CD4-positive, alpha-beta T cell (primary cell): ENCODE measurements around the gene ERICH2. TPM values are rescaled to one million over a fixed set of nuclear protein-coding genes. Genes with fewer than 3 reads are reported as not detected.

ENCODE experiments used
- ATAC-seq: fragments of 200-7000 bp; cut with Tn5 transposase; one replicate; pipeline ENCODE4 v1.10.0; 2022; ENCODE audit warnings: mild to moderate bottlenecking; ENCODE audit not compliant: poor library complexity
- CTCF ChIA-PET: fragments of 350-600 bp; sonication (Branson Sonifier 250); formaldehyde crosslinking; loops from one replicate; lab custom pipeline; 2021; ENCODE audit warnings: antibody characterized with exemption, inconsistent platforms; lab: Charles Lee
- POLR2A ChIA-PET: fragments of 350-600 bp; sonication (Branson Sonifier 250); formaldehyde crosslinking; loops from one replicate; lab custom pipeline; 2021; ENCODE audit warnings: antibody characterized with exemption, inconsistent platforms; lab: Charles Lee
- DNase-seq, 14 experiments: peaks; one replicate each; pipeline ENCODE4 v3.0.0-alpha.2; 2013 to 2020; ENCODE audit warnings: mixed read lengths in 2 of 14
- H3K27ac ChIP-seq, 2 donors: one replicate each; pipeline versions ENCODE4 v1.5.1 to v1.7.0; 2013; ENCODE audit warnings: low read length in 2 of 2, low read depth in 1 of 2, mild to moderate bottlenecking in 1 of 2
- H3K27me3 ChIP-seq, 2 experiments: 1 replicate in 1 of 2; 2 replicates in 1 of 2; pipeline versions ENCODE4 v1.6.1 to v1.7.0; 2013; ENCODE audit warnings: low read length in 2 of 2, control low read depth in 1 of 2, mild to moderate bottlenecking in 1 of 2, moderate library complexity in 1 of 2; ENCODE audit not compliant: insufficient read depth in 2 of 2, control insufficient read depth in 1 of 2
- H3K36me3 ChIP-seq: one replicate; pipeline ENCODE4 v1.6.1; 2013; ENCODE audit warnings: low read length, control low read depth; ENCODE audit not compliant: insufficient read depth
- H3K4me1 ChIP-seq: one replicate; pipeline ENCODE4 v1.6.1; 2013; ENCODE audit warnings: low read length, control low read depth; ENCODE audit not compliant: insufficient read depth
- H3K4me3 ChIP-seq: one replicate; pipeline ENCODE4 v1.5.1; 2013; ENCODE audit warnings: mild to moderate bottlenecking, low read length, moderate library complexity
- H3K9me3 ChIP-seq, 2 experiments: 1 replicate in 1 of 2; 2 replicates in 1 of 2; pipeline versions ENCODE4 v1.6.1 to v1.7.0; 2013; ENCODE audit warnings: low read length in 2 of 2, mild to moderate bottlenecking in 2 of 2, control low read depth in 1 of 2, moderate library complexity in 1 of 2; ENCODE audit not compliant: control insufficient read depth in 1 of 2, insufficient read depth in 1 of 2
- H3K27ac Mint-ChIP-seq: one replicate; pipeline ENCODE4 v1.8.0; 2020; ENCODE audit warnings: mixed read lengths
- H3K27me3 Mint-ChIP-seq: one replicate; pipeline ENCODE4 v1.8.0; 2021; ENCODE audit warnings: mixed read lengths
- H3K36me3 Mint-ChIP-seq: one replicate; pipeline ENCODE4 v1.8.0; 2021; ENCODE audit warnings: low read depth, mixed read lengths
- H3K4me1 Mint-ChIP-seq: one replicate; pipeline ENCODE4 v1.8.0; 2021; ENCODE audit warnings: low read depth, mixed read lengths
- H3K4me3 Mint-ChIP-seq: one replicate; pipeline ENCODE4 v1.8.0; 2020; ENCODE audit warnings: mild to moderate bottlenecking, mixed read lengths
- H3K9me3 Mint-ChIP-seq: one replicate; pipeline ENCODE4 v1.8.0; 2020; ENCODE audit warnings: mixed read lengths
- intact Hi-C, 2 experiments: fragments of 100-400 bp; cut with DNase I in 1 of 2; cut with micrococcal nuclease in 1 of 2; formaldehyde crosslinking; loops; one replicate each; pipeline versions ENCODE4 v1.15.1 to v1.9.0; 2023 to 2025; cut with DNase I, micrococcal nuclease
- total RNA-seq, 174 experiments: library from RNA in 2 of 174; stranded (reverse) in 2 of 174; gene quantifications; one replicate each; pipeline ENCODE4 v1.2.3 and lab custom pipeline; 2021 to 2026
- TF ChIP-seq, protein P1 (sequence below): fragments of 200-600 bp; IDR thresholded peaks from one replicate; pipeline ENCODE4 v1.8.0; 2022; ENCODE audit warnings: antibody characterized with exemption, mild to moderate bottlenecking

Gene ERICH2
- total RNA-seq, 2 experiments from 2014 or later = not detected

DNA sequence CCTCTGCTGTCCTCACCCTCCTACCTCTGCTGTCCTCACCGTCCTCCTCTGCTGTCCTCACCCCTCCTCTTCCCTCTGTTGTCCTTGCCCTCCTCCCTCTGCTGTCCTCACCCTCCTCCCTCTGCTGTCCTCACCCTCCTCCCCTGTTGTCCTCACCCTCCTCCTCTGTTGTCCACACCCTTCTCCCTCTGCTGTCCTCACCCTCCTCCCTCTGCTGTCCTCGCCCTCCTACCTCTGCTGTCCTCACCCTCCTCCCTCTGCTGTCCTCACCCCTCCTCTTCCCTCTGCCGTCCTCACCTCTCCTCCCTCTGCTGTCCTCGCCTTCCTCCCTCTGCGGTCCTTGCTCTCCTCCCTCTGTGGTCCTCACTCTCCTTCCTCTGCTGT lies 58.3 kb downstream of the ERICH2 start:
- Mint-ChIP-seq H3K4me1 (no peaks in the 10 kb centered on the region), H3K9me3 (no peaks in the 10 kb centered on the region), H3K27me3 (peaks cover 81% of the 10 kb centered on the region), H3K27ac (no peak overlapping the region), H3K4me3 (no peak overlapping the region), H3K36me3 (no peaks in the 10 kb centered on the region)
- intact Hi-C loops = no loop called here
- no peak for DNase-seq
- TF ChIP-seq, protein P1, sequence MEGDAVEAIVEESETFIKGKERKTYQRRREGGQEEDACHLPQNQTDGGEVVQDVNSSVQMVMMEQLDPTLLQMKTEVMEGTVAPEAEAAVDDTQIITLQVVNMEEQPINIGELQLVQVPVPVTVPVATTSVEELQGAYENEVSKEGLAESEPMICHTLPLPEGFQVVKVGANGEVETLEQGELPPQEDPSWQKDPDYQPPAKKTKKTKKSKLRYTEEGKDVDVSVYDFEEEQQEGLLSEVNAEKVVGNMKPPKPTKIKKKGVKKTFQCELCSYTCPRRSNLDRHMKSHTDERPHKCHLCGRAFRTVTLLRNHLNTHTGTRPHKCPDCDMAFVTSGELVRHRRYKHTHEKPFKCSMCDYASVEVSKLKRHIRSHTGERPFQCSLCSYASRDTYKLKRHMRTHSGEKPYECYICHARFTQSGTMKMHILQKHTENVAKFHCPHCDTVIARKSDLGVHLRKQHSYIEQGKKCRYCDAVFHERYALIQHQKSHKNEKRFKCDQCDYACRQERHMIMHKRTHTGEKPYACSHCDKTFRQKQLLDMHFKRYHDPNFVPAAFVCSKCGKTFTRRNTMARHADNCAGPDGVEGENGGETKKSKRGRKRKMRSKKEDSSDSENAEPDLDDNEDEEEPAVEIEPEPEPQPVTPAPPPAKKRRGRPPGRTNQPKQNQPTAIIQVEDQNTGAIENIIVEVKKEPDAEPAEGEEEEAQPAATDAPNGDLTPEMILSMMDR = no peak
- Histone ChIP-seq H3K9me3 (peaks cover 0 to 5% of the 10 kb centered on the region in 2 experiments), H3K4me3 (no peak overlapping the region), H3K36me3 (no peaks in the 10 kb centered on the region), H3K4me1 (peaks cover 5% of the 10 kb centered on the region), H3K27ac (no peak overlapping the region), H3K27me3 (peaks cover 43 to 44% of the 10 kb centered on the region in 2 experiments)
- ChIA-PET POLR2A (no interaction called here), CTCF (no interaction called here)
- no peak for ATAC-seq

DNA sequence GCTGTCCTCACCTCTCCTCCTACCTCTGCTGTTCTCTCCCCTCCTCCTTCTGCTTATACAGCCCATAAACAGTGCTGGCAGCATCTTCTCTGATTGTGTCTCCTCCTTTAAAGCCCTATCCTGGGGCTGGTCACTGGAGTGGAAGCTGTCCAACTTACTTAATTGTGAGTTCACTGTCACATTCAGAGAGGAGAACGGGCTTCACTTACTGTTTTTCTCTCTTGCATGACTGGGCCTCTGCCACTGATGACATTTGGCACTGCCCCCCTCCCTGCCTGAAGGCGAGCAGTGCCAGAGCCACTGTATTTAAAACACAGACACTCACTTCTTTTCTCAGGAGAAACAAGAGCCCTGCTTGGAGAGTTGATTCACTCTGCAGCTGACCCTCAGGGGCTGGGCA lies 58.9 kb downstream of the ERICH2 start:
- Mint-ChIP-seq H3K4me3 (no peak overlapping the region), H3K4me1 (no peaks in the 10 kb centered on the region), H3K9me3 (no peaks in the 10 kb centered on the region), H3K27me3 (peaks cover 78% of the 10 kb centered on the region), H3K27ac (no peak overlapping the region), H3K36me3 (no peaks in the 10 kb centered on the region)
- intact Hi-C loops = no loop called here
- H3K9me3 ChIP-seq = no peaks in the 10 kb centered on the region
- no peak overlapping the region for H3K4me3 ChIP-seq
- H3K27me3 ChIP-seq = peaks cover 39 to 40% of the 10 kb centered on the region in 2 experiments
- POLR2A ChIA-PET = no interaction called here
- CTCF ChIA-PET = no interaction called here
- ATAC-seq (no peak), DNase-seq (no peak)
- TF ChIP-seq, protein P1 = no peak
- no peaks in the 10 kb centered on the region for H3K36me3 ChIP-seq
- no peak overlapping the region for H3K27ac ChIP-seq
- peaks cover under 1% of the 10 kb centered on the region for H3K4me1 ChIP-seq

- Histone ChIP-seq H3K36me3 (no peaks in the 10 kb centered on the region), H3K27me3 (peaks cover 28% of the 10 kb centered on the region in 2 experiments), H3K9me3 (no peaks in the 10 kb centered on the region), H3K27ac (no peak overlapping the region), H3K4me3 (no peak overlapping the region), H3K4me1 (no peaks in the 10 kb centered on the region)
- H3K27ac Mint-ChIP-seq = no peak overlapping the region
- no peaks in the 10 kb centered on the region for H3K36me3 Mint-ChIP-seq
- H3K4me1 Mint-ChIP-seq = no peaks in the 10 kb centered on the region
- ChIA-PET CTCF (no interaction called here), POLR2A (no interaction called here)
- TF ChIP-seq, protein P1 = no peak
- peaks cover 66% of the 10 kb centered on the region for H3K27me3 Mint-ChIP-seq
- intact Hi-C loops = no loop called here
- ATAC-seq (no peak), DNase-seq (no peak)
- H3K4me3 Mint-ChIP-seq = no peak overlapping the region
- no peaks in the 10 kb centered on the region for H3K9me3 Mint-ChIP-seq
Measured at GRCh38 chr2:170830166-170830565, 60.0 kb downstream of the ERICH2 start.
